Fibroblast of villous mesenchyme (primary cell): ENCODE measurements around the gene CEP192. TPM values are rescaled to one million over a fixed set of nuclear protein-coding genes. Genes with fewer than 3 reads are reported as not detected.

Experiments
- DNase-seq: peaks from one replicate; pipeline ENCODE4 v3.0.0-alpha.2; 2010; ENCODE audit warnings: low read depth
- H3K4me3 ChIP-seq: 2 replicates; pipeline ENCODE4 v1.5.1; 2011; ENCODE audit warnings: low read depth, mild to moderate bottlenecking, low read length
- total RNA-seq: library from RNA; depleted of rRNA; stranded (reverse); fragments of >200 nt; gene quantifications from 2 replicates; pipeline ENCODE4 v1.2.3, GENCODE V29; 2012
- TF ChIP-seq, protein P1 (sequence below): IDR thresholded peaks from 2 replicates; pipeline ENCODE4 v1.5.1; 2012; ENCODE audit warnings: low read depth, mild to moderate bottlenecking, low read length; ENCODE audit not compliant: insufficient read depth

CEP192 gene
- total RNA-seq, 1 donor, result 40.6 TPM

DNA sequence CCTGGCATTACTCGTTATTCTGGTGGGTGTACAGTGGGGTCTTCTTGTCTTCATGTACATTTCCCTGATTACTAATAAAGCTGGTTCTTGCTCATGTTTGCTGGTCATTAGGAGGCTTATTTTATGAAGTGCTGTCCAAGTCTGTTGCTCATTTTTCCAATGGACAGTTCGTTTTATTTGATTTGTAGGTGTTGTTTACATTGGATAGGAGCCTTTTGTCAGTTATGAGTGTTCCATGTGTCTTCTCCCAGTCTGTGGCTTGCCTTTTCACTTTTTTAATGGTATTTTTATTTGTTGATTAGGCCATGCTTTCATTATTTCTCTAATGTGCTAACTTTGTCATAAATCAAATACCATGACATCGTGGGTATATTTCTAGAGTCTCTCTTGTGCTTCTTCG is 51.9 kb downstream of the CEP192 start:
- TF ChIP-seq, protein P1, sequence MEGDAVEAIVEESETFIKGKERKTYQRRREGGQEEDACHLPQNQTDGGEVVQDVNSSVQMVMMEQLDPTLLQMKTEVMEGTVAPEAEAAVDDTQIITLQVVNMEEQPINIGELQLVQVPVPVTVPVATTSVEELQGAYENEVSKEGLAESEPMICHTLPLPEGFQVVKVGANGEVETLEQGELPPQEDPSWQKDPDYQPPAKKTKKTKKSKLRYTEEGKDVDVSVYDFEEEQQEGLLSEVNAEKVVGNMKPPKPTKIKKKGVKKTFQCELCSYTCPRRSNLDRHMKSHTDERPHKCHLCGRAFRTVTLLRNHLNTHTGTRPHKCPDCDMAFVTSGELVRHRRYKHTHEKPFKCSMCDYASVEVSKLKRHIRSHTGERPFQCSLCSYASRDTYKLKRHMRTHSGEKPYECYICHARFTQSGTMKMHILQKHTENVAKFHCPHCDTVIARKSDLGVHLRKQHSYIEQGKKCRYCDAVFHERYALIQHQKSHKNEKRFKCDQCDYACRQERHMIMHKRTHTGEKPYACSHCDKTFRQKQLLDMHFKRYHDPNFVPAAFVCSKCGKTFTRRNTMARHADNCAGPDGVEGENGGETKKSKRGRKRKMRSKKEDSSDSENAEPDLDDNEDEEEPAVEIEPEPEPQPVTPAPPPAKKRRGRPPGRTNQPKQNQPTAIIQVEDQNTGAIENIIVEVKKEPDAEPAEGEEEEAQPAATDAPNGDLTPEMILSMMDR, result no peak

DNA sequence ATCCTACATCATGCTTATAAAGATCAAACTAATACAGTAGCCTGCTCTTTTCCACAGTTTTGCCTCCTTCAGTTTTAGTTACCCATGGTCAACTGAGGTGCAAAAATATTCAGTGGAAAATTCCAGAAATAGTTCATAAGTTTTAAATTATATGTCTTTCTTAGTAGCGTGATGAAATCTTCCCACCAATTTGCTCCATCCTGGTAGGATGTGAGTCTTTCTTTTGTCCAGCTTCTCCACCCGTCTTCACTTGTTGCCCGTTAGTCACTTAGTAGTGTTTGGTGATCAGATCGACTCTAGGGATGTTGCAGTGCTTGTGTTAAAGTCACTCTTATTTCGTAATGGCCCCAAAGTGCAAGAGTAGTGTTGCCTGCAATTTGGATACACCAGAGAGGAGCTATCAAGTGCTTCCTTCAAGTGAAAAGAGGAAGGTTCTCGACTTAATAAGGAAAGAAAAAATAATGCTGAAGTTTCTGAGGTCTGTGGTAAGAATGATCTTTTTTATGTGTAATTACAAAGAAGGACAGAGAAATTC is 57.0 kb downstream of the CEP192 start:
- TF ChIP-seq, protein P1, result no peak
- H3K4me3 ChIP-seq, result no peak overlapping the region
- no peak for DNase-seq

More for the DNA sequence above, 51.9 kb downstream of the CEP192 start:
- peak; percentile 6 for DNase-seq
- H3K4me3 ChIP-seq, result no peak overlapping the region

DNA sequence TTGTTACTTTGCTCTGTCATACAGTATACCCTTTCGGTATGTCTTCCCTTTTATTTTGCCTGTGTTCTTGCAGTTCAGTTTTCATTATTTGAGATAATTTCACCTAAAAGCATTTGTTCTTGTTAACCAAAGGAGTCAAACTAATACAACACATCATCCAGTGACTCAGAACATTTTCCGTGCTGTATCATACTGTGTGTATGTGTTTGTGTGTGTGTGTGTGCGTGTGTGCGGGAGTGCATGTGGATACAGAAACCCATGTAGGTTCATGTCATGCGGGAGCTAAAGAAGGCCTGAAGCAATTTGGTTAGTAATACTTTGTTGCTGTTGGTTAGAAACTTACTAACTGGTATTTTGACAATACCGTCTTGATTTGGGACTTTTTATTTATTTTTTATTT is 60.0 kb downstream of the CEP192 start:
- DNase-seq, result no peak
- TF ChIP-seq, protein P1, result no peak
- no peak overlapping the region for H3K4me3 ChIP-seq

DNA sequence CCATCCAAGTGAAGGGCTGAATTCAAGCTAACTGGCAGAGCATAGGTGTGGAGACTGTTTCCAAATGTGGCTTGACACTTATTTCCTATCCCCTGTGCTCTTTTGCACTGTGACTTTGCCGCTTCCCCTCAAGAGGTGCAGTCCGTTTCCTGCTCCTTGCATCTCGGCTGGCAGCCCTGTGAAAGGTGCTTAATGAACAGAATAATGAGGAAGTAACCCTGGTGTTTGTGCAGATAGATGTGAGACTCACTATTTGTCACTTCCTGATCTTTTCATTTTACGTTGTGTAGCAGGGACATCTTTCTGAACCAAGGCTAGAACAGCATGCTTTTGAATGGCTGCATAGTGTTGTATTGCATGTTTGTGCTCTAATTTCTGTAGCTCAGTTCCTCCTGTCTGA is 60.8 kb downstream of the CEP192 start:
- TF ChIP-seq, protein P1, result no peak
- no peak for DNase-seq
- H3K4me3 ChIP-seq, result no peak overlapping the region

DNA sequence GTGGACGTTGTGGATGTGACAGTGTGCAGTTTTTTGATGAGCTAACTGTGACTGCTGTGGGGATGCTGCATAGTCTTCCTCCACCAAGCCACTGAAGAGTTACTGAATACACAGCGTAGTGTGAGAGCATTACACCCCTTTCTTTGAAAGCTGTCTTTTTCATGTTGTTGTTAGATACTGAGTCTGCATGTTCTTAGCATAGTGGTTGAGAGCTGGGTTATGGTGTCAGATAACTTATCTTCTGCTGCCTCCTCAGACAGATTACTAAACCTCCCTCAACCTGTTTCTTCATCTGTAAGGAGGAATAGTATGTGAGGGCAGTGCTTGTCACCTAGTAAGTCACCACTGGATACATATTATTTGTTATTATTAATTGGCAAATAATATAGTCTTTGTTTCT is 63.2 kb downstream of the CEP192 start:
- no peak for DNase-seq
- TF ChIP-seq, protein P1, result no peak
- no peak overlapping the region for H3K4me3 ChIP-seq

DNA sequence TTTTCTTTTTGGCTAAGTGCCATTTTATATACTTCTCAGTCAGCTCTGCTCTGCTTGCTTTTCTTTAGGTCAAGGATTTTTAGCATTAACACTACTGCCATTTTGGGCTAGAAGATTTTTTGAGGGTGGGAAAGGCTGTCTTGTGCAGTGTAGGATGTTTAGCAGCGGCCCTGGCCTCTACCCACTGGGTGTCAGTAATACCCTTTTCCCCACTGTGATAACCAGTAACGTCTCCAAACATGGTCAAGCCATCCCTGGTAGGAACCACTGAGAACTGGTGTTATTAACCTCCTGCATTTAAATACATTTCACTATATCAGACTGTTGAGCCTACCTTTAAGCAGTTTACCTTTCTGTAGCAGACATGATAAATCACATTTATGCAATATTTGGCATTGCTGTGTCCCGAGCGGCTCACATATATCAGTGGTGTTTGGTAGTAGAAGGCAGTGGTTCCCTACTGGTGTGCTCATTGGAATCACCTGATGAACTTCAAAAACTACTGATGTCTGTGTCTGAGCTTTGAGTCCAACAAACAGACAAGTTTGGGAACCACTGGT is 70.5 kb downstream of the CEP192 start:
- TF ChIP-seq, protein P1, result no peak
- no peak overlapping the region for H3K4me3 ChIP-seq
- no peak for DNase-seq

DNA sequence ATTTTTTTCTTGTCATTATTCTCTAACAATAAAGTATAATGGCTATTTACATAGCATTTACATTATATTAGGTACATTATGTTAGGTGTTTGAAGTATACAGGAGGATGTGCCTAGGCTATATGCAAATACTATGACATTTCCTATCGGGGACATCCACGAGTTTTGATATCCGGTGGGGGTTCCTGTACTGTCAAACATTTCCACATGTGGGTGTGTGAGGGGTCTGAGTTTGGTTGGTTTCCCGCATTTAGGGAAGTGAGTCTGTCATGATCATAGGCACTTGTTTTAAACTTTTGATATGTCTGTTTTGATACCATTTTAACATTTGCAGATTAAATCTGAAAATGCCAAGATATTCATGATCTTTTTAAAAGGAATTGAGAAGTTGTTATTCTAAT is 76.0 kb downstream of the CEP192 start:
- no peak for DNase-seq
- no peak overlapping the region for H3K4me3 ChIP-seq
- TF ChIP-seq, protein P1, result no peak
